ENCODE results near the gene SLC26A11. TPM values are rescaled to one million over a fixed set of nuclear protein-coding genes. Genes with fewer than 3 reads are reported as not detected.

The SLC26A11 gene
- polyA plus RNA-seq (2013): 18.0 and 19.3 TPM in 2 replicates

- Histone ChIP-seq H2BK12ac (ENCODE audit: low read length) (peak within 1 kb of the TSS; percentile 56), H3K79me1 (ENCODE audit: low read length) (peaks cover 8% of the 10 kb centered on the region), H3K79me2 (ENCODE audit: control insufficient read depth, insufficient read depth, low read length, poor library complexity) (peaks cover 10% of the 10 kb centered on the region), H3K27me3 (ENCODE audit: insufficient read depth, low read length) (no peaks in the 10 kb centered on the region), H3K23ac (ENCODE audit: low read length) (no peak within 1 kb of the TSS), H2AK5ac (ENCODE audit: low read length) (peak within 1 kb of the TSS; percentile 95), H3K18ac (ENCODE audit: low read length) (peak within 1 kb of the TSS; percentile 96), H3K4me1 (ENCODE audit: control insufficient read depth in 1 of 2, insufficient read depth in 2 of 2, low read length in 2 of 2) (peaks cover 7 to 17% of the 10 kb centered on the region in 2 experiments), H3K36me3 (ENCODE audit: control insufficient read depth in 1 of 2, insufficient read depth in 2 of 2, low read length in 2 of 2) (peaks cover 26 to 34% of the 10 kb centered on the region in 2 experiments), H3K9ac (ENCODE audit: low read length) (peak within 1 kb of the TSS; percentile 92), H3K27ac (ENCODE audit: low read depth, low read length) (peak within 1 kb of the TSS; percentile 45), H2BK5ac (ENCODE audit: low read depth, low read length, poor library complexity) (peak within 1 kb of the TSS; percentile 81), H3K14ac (ENCODE audit: low read length) (peak within 1 kb of the TSS; percentile 93), H4K91ac (ENCODE audit: low read depth, low read length) (peak within 1 kb of the TSS; percentile 87), H3K4ac (ENCODE audit: low read depth, low read length) (peak within 1 kb of the TSS; percentile 65), H2BK120ac (ENCODE audit: insufficient read depth, low read length, poor library complexity) (peak within 1 kb of the TSS; percentile 83), H3K4me3 (ENCODE audit: low read depth, low read length) (peak within 1 kb of the TSS; percentile 96), H4K12ac (ENCODE audit: low read depth, low read length) (peak within 1 kb of the TSS; percentile 88), H4K8ac (ENCODE audit: low read depth, low read length) (peak within 1 kb of the TSS; percentile 91), H3K4me2 (ENCODE audit: low read length) (peak within 1 kb of the TSS; percentile 75), H3K9me3 (ENCODE audit: insufficient read depth, low read depth, low read length) (peaks cover 2% of the 10 kb centered on the region), H2AFZ (ENCODE audit: insufficient read depth, low read length, poor library complexity) (peak within 1 kb of the TSS; percentile 88)
- WGBS (ENCODE audit: extremely low coverage, insufficient coverage, insufficient read length): no CpG with 5 or more reads among the region's 77 CpGs
- DNase-seq: peak; percentile 48 to 72
These were observed at the start of gene SLC26A11, which contains the start of gene SGSH for GRCh38 chr17:80220054-80220735. Gene SLC26A11, plus strand, starts transcription at chr17:80220427. Its CDS starts 1,134 bp downstream, at chr17:80221561. Gene SGSH, minus strand, starts transcription at chr17:80220333. Its CDS starts 20 bp downstream, at chr17:80220313.

- Histone ChIP-seq H2BK5ac (ENCODE audit: low read depth, low read length, poor library complexity) (no peak overlapping the region), H3K23ac (ENCODE audit: low read length) (no peak overlapping the region), H3K27ac (ENCODE audit: low read depth, low read length) (no peak overlapping the region), H4K91ac (ENCODE audit: low read depth, low read length) (no peak overlapping the region), H3K9ac (ENCODE audit: low read length) (no peak overlapping the region), H4K12ac (ENCODE audit: low read depth, low read length) (no peak overlapping the region), H3K4ac (ENCODE audit: low read depth, low read length) (no peak overlapping the region), H3K4me3 (ENCODE audit: low read depth, low read length) (no peak overlapping the region), H2AFZ (ENCODE audit: insufficient read depth, low read length, poor library complexity) (no peak overlapping the region), H2BK12ac (ENCODE audit: low read length) (no peak overlapping the region), H3K4me2 (ENCODE audit: low read length) (no peak overlapping the region), H3K79me1 (ENCODE audit: low read length) (peaks cover 5% of the 10 kb centered on the region), H3K36me3 (ENCODE audit: control insufficient read depth in 1 of 2, insufficient read depth in 2 of 2, low read length in 2 of 2) (no peaks in the 10 kb centered on the region), H3K9me3 (ENCODE audit: insufficient read depth, low read depth, low read length) (no peaks in the 10 kb centered on the region), H2BK120ac (ENCODE audit: insufficient read depth, low read length, poor library complexity) (no peak overlapping the region), H3K18ac (ENCODE audit: low read length) (no peak overlapping the region), H3K27me3 (ENCODE audit: insufficient read depth, low read length) (no peaks in the 10 kb centered on the region), H4K8ac (ENCODE audit: low read depth, low read length) (no peak overlapping the region), H3K14ac (ENCODE audit: low read length) (no peak overlapping the region), H3K4me1 (ENCODE audit: control insufficient read depth in 1 of 2, insufficient read depth in 2 of 2, low read length in 2 of 2) (peaks cover 15 to 16% of the 10 kb centered on the region in 2 experiments), H2AK5ac (ENCODE audit: low read length) (no peak overlapping the region), H3K79me2 (ENCODE audit: control insufficient read depth, insufficient read depth, low read length, poor library complexity) (no peaks in the 10 kb centered on the region)
- no CpG with 5 or more reads among the region's 7 CpGs for WGBS (ENCODE audit: extremely low coverage, insufficient coverage, insufficient read length)
- no peak for DNase-seq
These were observed 48.5 kb upstream of the SLC26A11 start for GRCh38 chr17:80171681-80172080.

DNA sequence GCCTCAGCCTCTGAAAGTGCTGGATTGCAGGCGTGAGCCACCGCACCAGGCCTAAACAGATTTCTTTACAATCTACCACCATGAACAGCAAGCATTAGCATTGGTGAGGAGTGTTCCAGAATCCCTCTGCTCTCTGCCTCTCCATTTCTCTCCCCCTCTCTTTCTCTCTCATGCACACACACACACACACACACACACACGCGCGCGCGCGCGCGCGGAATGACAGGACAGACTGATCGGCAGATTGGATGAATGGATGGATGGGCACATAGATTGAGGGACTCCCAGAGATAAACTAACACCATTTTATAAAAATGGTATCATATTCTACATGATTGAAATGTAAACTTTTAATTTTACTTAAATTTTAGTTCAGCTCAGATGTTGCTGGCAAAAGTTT lies 47.1 kb upstream of the SLC26A11 start:
- Histone ChIP-seq H2BK12ac (ENCODE audit: low read length) (no peak overlapping the region), H2BK120ac (ENCODE audit: insufficient read depth, low read length, poor library complexity) (no peak overlapping the region), H3K79me1 (ENCODE audit: low read length) (peaks cover 5% of the 10 kb centered on the region), H2BK5ac (ENCODE audit: low read depth, low read length, poor library complexity) (no peak overlapping the region), H3K4ac (ENCODE audit: low read depth, low read length) (no peak overlapping the region), H3K4me1 (ENCODE audit: control insufficient read depth in 1 of 2, insufficient read depth in 2 of 2, low read length in 2 of 2) (peaks cover 12 to 17% of the 10 kb centered on the region in 2 experiments), H3K27me3 (ENCODE audit: insufficient read depth, low read length) (no peaks in the 10 kb centered on the region), H4K8ac (ENCODE audit: low read depth, low read length) (no peak overlapping the region), H4K12ac (ENCODE audit: low read depth, low read length) (no peak overlapping the region), H3K4me2 (ENCODE audit: low read length) (no peak overlapping the region), H2AK5ac (ENCODE audit: low read length) (no peak overlapping the region), H3K23ac (ENCODE audit: low read length) (no peak overlapping the region), H3K14ac (ENCODE audit: low read length) (no peak overlapping the region), H3K4me3 (ENCODE audit: low read depth, low read length) (no peak overlapping the region), H3K79me2 (ENCODE audit: control insufficient read depth, insufficient read depth, low read length, poor library complexity) (no peaks in the 10 kb centered on the region), H4K91ac (ENCODE audit: low read depth, low read length) (no peak overlapping the region), H3K9me3 (ENCODE audit: insufficient read depth, low read depth, low read length) (no peaks in the 10 kb centered on the region), H3K27ac (ENCODE audit: low read depth, low read length) (no peak overlapping the region), H3K36me3 (ENCODE audit: control insufficient read depth in 1 of 2, insufficient read depth in 2 of 2, low read length in 2 of 2) (no peaks in the 10 kb centered on the region), H3K18ac (ENCODE audit: low read length) (no peak overlapping the region), H2AFZ (ENCODE audit: insufficient read depth, low read length, poor library complexity) (no peak overlapping the region), H3K9ac (ENCODE audit: low read length) (no peak overlapping the region)
- WGBS (ENCODE audit: extremely low coverage, insufficient coverage, insufficient read length): no CpG with 5 or more reads among the region's 12 CpGs
- no peak for DNase-seq

- H3K4me3 ChIP-seq (ENCODE audit: low read depth, low read length): no peak overlapping the region
- H2BK5ac ChIP-seq (ENCODE audit: low read depth, low read length, poor library complexity): no peak overlapping the region
- no CpG with 5 or more reads among the region's 6 CpGs for WGBS (ENCODE audit: extremely low coverage, insufficient coverage, insufficient read length)
- no peak overlapping the region for H3K14ac ChIP-seq (ENCODE audit: low read length)
- H3K36me3 ChIP-seq (ENCODE audit: control insufficient read depth in 1 of 2, insufficient read depth in 2 of 2, low read length in 2 of 2): no peaks in the 10 kb centered on the region
- no peak overlapping the region for H2AFZ ChIP-seq (ENCODE audit: insufficient read depth, low read length, poor library complexity)
- H3K4me2 ChIP-seq (ENCODE audit: low read length): no peak overlapping the region
- no peak overlapping the region for H3K23ac ChIP-seq (ENCODE audit: low read length)
- H3K27ac ChIP-seq (ENCODE audit: low read depth, low read length): no peak overlapping the region
- H3K79me1 ChIP-seq (ENCODE audit: low read length): peaks cover 5% of the 10 kb centered on the region
- H4K8ac ChIP-seq (ENCODE audit: low read depth, low read length): no peak overlapping the region
- no peaks in the 10 kb centered on the region for H3K79me2 ChIP-seq (ENCODE audit: control insufficient read depth, insufficient read depth, low read length, poor library complexity)
- H2BK120ac ChIP-seq (ENCODE audit: insufficient read depth, low read length, poor library complexity): no peak overlapping the region
- no peak overlapping the region for H2AK5ac ChIP-seq (ENCODE audit: low read length)
- DNase-seq: no peak
- peaks cover 12 to 18% of the 10 kb centered on the region in 2 experiments for H3K4me1 ChIP-seq (ENCODE audit: control insufficient read depth in 1 of 2, insufficient read depth in 2 of 2, low read length in 2 of 2)
- H3K27me3 ChIP-seq (ENCODE audit: insufficient read depth, low read length): no peaks in the 10 kb centered on the region
- no peak overlapping the region for H4K12ac ChIP-seq (ENCODE audit: low read depth, low read length)
- H3K4ac ChIP-seq (ENCODE audit: low read depth, low read length): no peak overlapping the region
- H2BK12ac ChIP-seq (ENCODE audit: low read length): no peak overlapping the region
- no peak overlapping the region for H3K9ac ChIP-seq (ENCODE audit: low read length)
- H4K91ac ChIP-seq (ENCODE audit: low read depth, low read length): no peak overlapping the region
- no peaks in the 10 kb centered on the region for H3K9me3 ChIP-seq (ENCODE audit: insufficient read depth, low read depth, low read length)
- H3K18ac ChIP-seq (ENCODE audit: low read length): no peak overlapping the region
These were observed 46.3 kb upstream of the SLC26A11 start for GRCh38 chr17:80173916-80174315.
